Measurements from ENCODE around the gene IFI44.
A peak's percentile ranks its signal among the peaks of the same experiment; 100 is the strongest.

The IFI44 gene

GRCh38 chr1:78649628-78650027 is at the start of gene IFI44:
TSS of gene IFI44 (plus strand) at chr1:78649831. CDS start at chr1:78650196, 365 bp downstream.
- peak; percentile 3 for DNase-seq

GRCh38 chr1:78601068-78601467 is 48.6 kb upstream of the IFI44 start:
- no peak for DNase-seq

GRCh38 chr1:78603206-78603605 is 46.4 kb upstream of the IFI44 start:
- no peak for DNase-seq

GRCh38 chr1:78604643-78605042 is 45.0 kb upstream of the IFI44 start:
- DNase-seq: no peak

DNA sequence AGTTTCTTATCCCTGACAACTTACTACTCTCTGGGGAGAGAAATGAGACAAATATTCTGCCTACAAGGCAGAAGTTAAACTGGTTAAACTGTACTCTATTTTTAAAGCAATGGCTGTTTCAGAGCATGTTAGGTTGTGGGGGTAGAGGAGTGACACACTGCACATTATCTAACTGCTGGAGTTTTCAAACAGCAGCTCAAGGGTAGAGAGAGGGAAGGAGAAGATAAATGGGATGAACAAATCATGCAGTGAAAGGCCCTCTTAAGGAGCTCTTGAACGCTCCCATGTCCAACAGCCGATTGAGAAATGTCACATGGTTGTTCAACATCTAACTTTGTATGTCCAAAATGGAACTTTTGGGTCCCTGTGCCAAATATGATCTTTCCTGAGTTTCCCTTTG is 43.4 kb upstream of the IFI44 start:
- no peak for DNase-seq

GRCh38 chr1:78607334-78607927 is 42.2 kb upstream of the IFI44 start:
- DNase-seq: peak; percentile 54

DNA sequence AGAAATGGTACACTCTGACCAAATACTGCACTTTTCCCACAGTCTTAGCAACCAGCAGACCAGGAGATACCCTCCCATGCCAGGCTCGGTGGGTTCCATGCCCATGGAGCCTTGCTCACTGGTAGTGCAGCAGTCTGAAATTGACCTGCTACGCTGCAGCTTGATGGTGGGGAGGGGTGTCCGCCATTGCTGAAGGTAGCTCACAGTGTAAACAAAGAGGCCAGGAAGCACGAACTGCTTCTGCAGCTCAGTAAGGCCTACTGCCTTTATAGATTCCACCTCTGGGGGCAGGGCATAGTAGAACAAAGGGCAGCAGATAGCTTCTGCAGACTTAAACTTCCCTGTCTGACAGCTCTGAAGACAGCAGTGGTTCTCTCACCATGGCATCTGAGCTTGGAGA is 41.7 kb upstream of the IFI44 start:
- DNase-seq: no peak

DNA sequence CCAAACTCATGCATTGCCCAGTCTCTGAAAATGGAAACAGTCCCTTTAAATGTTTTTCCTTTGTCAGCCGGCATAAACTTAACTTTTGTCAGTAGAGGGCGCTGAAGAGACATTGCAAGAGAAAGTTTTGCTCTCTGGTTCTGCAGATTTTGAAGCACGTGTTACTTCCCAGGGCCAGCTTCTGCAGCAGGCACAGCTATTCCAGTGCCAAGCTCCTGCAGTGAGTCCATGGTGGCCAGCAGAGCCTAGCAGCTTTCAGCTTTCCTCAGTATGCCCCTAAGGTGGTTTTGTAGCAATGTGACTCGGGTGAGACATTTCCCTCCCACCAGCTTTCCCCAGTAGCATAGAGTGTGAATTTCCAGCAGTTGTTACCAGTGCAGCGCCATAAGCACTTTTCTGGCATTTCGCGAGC is 32.0 kb upstream of the IFI44 start:
- peak; percentile 92 for DNase-seq

DNA sequence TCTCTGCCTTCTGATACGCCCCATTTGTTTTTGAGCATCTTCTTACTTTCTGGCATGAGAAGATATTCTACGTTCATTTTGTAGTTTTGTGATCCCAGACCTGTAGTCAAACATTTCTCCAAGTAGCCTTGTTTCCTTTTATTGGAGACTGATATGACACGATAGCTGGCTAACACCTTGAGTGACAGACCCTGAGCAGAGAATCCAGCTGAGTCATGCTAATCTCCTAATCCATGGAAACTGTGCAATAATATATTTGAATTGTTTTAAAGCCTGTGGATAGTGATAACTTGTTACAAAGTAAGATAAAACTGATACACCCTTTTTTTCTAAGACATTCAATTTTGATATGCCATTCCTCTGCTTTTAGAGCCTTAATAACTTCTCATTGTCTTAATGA is 30.6 kb upstream of the IFI44 start:
- DNase-seq: no peak

GRCh38 chr1:78619446-78619802 is 30.2 kb upstream of the IFI44 start:
- no peak for DNase-seq

DNA sequence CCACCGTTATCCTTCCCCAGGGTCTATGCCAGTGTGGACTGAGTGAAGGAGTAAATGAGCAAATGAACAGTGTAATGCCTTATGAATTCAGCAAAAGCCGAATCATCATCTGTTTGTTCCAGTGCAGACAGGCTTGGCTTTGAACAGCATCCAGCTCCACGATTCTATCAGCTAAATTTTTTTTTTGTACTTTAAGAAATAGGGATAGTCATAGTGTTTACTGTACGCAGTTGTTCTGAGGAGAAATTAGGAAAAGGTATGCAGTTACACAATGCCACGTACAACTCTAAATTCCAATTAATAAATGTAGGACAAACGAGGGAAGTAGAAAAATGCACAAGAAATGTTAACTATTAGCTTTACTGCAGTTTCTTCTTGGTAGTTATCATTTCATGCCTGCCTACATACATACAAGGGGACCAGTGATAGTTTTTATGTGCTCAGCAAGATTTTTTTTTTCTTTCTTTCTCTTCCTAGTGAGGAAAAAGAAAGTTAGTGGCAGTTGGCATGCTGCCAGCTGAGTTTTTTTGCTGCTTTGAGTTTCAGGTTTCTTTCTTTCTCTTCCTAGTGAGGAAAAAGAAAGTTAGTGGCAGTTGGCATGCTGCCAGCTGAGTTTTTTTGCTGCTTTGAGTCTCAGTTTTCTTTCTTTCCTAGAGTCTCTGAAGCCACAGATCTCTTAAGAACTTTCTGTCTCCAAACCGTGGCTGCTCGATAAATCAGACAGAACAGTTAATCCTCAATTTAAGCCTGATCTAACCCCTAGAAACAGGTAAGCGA is 29.6 kb upstream of the IFI44 start, which contains the start of gene IFI44L:
IFI44L (plus strand) TSS at position 646 of the 777 bp plus-strand sequence. CDS start 7,468 bp downstream, outside the sequence.
- peak; percentile 29 for DNase-seq

GRCh38 chr1:78620666-78621065 is 29.0 kb upstream of the IFI44 start:
- DNase-seq: no peak

- DNase-seq: no peak
These were observed 27.1 kb upstream of the IFI44 start for GRCh38 chr1:78622548-78622947.

GRCh38 chr1:78624035-78624434 is 25.6 kb upstream of the IFI44 start:
- DNase-seq: no peak

GRCh38 chr1:78627321-78627720 is 22.3 kb upstream of the IFI44 start:
- no peak for DNase-seq

DNA sequence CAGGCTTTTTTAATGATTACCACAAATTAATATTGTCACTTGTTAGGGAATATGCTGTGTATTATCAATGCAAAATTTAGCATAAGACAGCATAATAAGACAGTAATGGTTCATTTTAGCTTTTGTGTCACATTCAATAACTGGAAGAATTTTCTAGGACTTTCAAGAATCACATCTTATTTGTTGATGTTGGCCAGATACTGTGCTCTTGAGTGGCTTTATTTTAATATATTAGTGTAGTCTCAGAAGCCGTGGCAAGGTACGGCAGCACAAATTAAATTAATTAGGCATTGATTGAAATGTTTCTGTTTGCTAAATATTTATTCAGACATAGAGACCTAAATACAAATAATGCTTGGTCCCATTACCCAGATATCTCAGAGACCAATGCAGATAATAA is 19.0 kb upstream of the IFI44 start:
- DNase-seq: no peak

DNA sequence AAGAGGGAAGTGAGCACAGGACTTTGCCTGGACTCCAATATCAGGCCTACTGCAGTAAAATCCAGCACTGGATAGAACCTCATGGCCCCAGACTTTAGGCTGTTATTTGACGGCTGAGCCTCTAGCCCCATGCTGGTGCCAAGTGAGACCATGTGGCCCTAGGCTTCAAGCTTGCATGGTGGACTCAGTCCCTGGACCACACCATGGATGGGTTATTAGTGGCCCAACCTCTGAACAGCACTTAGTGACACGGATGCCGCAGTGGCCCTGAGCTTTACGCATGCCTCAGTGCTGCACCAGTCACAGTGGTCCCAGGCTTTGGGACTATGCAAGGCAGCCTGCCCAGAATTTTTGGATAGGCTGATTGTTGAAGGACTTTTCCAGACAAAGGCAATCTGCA is 16.4 kb upstream of the IFI44 start:
- no peak for DNase-seq

- DNase-seq: no peak
These were observed 9.2 kb upstream of the IFI44 start for GRCh38 chr1:78640462-78640861.

GRCh38 chr1:78641558-78641957 is 8.1 kb upstream of the IFI44 start:
- DNase-seq: no peak

DNA sequence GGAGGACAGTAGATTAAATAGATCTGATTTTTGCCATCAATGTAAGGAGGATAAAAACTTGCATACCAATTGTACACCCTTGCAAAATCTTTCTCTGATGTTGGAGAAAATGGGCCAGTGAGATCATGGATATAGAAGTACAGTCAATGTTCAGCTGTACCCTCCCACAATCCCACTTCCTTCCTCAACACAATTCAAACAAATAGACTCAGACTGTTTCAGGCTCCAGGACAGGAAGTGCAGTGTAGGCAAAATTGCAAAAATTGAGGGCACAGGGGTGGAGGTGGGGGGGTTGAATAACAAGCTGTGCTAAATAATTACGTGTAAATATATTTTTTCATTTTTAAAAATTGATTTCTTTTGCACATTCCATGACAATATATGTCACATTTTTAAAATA is 3.9 kb upstream of the IFI44 start:
- DNase-seq: no peak

- no peak for DNase-seq
These were observed 2.4 kb upstream of the IFI44 start for GRCh38 chr1:78647238-78647637.

DNA sequence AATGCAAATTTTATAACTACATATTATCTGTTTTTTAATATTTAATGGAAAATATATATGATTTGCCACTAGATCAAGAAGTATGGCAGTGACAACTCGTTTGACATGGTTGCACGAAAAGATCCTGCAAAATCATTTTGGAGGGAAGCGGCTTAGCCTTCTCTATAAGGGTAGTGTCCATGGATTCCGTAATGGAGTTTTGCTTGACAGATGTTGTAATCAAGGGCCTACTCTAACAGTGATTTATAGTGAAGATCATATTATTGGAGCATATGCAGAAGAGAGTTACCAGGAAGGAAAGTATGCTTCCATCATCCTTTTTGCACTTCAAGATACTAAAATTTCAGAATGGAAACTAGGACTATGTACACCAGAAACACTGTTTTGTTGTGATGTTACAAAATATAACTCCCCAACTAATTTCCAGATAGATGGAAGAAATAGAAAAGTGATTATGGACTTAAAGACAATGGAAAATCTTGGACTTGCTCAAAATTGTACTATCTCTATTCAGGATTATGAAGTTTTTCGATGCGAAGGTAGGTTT is 556 bp downstream of the IFI44 start:
- no peak for DNase-seq

DNA sequence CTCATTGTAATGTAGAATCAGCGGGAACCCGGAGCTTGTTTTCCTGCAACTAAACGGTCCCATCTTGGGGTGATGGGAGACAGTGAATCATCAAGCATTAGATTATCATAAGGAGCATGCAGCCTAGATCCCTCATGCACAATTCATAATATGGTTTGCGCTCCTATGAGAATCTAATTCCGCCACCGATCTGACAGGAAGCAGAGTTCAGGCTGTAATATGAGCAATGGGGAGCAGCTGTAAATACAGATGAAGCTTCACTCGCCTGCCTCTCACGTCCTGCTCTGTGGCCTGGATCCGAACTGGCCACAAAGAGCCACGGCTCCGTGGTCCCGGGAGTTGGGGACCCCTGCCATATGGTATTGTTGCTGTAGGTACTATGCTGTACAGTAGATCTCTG is 1.6 kb downstream of the IFI44 start:
- DNase-seq: no peak

- no peak for DNase-seq
These were observed 2.5 kb downstream of the IFI44 start for GRCh38 chr1:78652019-78652560.
